Measurements from ENCODE around the gene RAB33B. TPM values are rescaled to one million over a fixed set of nuclear protein-coding genes. Genes with fewer than 3 reads are reported as not detected.
"Not testable (repeated sequence)": the region's sequence is repeated elsewhere in the genome, so short reads cannot be mapped to it uniquely, and the experiment has no call there.

Gene RAB33B
- total and polyA plus RNA-seq, 4 donors = 7.2 to 38.9 (median 8.6) TPM

GRCh38 chr4:139447078-139447477, 6.8 kb upstream of the RAB33B start:
- TF ChIP-seq RXRA (IDR thresholded peaks at IDR 0.05) (peak; percentile 20 to 34), HNF4G (IDR thresholded peaks at IDR 0.05) (peak; percentile 51), SP1 (IDR thresholded peaks at IDR 0.05) (peak; percentile 76), HNF4A (conservative IDR thresholded peaks at IDR 0.05) (peak; percentile 68 to 90), YY1 (IDR thresholded peaks at IDR 0.05) (peak; percentile 30)
- H3K4me3 ChIP-seq (ENCODE audit: low read depth in 1 of 3, low read length in 3 of 3); H3K27me3 ChIP-seq (ENCODE audit: control insufficient read depth in 4 of 4, insufficient read depth in 4 of 4, low read length in 3 of 4); H3K9me3 ChIP-seq (ENCODE audit: control insufficient read depth in 4 of 4, low read length in 3 of 4); H3K27ac ChIP-seq (ENCODE audit: low read depth in 1 of 2, low read length in 2 of 2); H3K36me3 ChIP-seq (ENCODE audit: control insufficient read depth in 4 of 4, insufficient read depth in 3 of 4, low read depth in 1 of 4, low read length in 3 of 4); DNase-seq (ENCODE audit: low spot score); H3K9ac ChIP-seq (ENCODE audit: low read depth in 1 of 2, low read length in 2 of 2): not testable (repeated sequence)
- peaks cover 1 to 12% (median 3%) of the 10 kb centered on the region in 4 donors for H3K4me1 ChIP-seq (ENCODE audit: control insufficient read depth in 4 of 4, insufficient read depth in 4 of 4, low read length in 3 of 4)
- WGBS = 46% methylated on average over 4 of the region's 4 CpGs

- H3K4me1 ChIP-seq (ENCODE audit: control insufficient read depth in 4 of 4, insufficient read depth in 4 of 4, low read length in 3 of 4) = peaks cover 2 to 28% (median 12%) of the 10 kb centered on the region in 4 donors
- H3K36me3 ChIP-seq (ENCODE audit: control insufficient read depth in 4 of 4, insufficient read depth in 3 of 4, low read depth in 1 of 4, low read length in 3 of 4) = peaks cover 0 to 1% (median 0%) of the 10 kb centered on the region in 4 donors
- no peaks in the 10 kb centered on the region for H3K27me3 ChIP-seq (ENCODE audit: control insufficient read depth in 4 of 4, insufficient read depth in 4 of 4, low read length in 3 of 4)
- H3K27ac ChIP-seq (ENCODE audit: low read depth in 1 of 2, low read length in 2 of 2) = no peak overlapping the region
- WGBS = 98% methylated on average over 2 of the region's 2 CpGs
- H3K4me3 ChIP-seq (ENCODE audit: low read depth in 1 of 3, low read length in 3 of 3) = no peak overlapping the region
- H3K9ac ChIP-seq (ENCODE audit: low read depth in 1 of 2, low read length in 2 of 2) = no peak overlapping the region
- H3K9me3 ChIP-seq (ENCODE audit: control insufficient read depth in 4 of 4, low read length in 3 of 4) = no peaks in the 10 kb centered on the region
- DNase-seq (ENCODE audit: low spot score) = no peak
- no peak for TF ChIP-seq ATF3 (IDR thresholded peaks at IDR 0.05)
- TF ChIP-seq HNF4A (conservative IDR thresholded peaks at IDR 0.05) = no peak
- no peak for TF ChIP-seq SP1 (IDR thresholded peaks at IDR 0.05)
- TF ChIP-seq EGR1 (IDR thresholded peaks at IDR 0.05; ENCODE audit: low read depth in 2 of 2) = no peak
- TF ChIP-seq CTCF (IDR thresholded peaks at IDR 0.05; ENCODE audit: low read depth, low read length, missing input control) = no peak
- TF ChIP-seq HNF4G (IDR thresholded peaks at IDR 0.05) = no peak
- TF ChIP-seq FOXA1 (IDR thresholded peaks at IDR 0.05) = no peak
Observed at GRCh38 chr4:139450586-139450985, 3.3 kb upstream of the RAB33B start.

GRCh38 chr4:139451997-139452396, 1.9 kb upstream of the RAB33B start:
- no peak for DNase-seq (ENCODE audit: low spot score)
- H3K27me3 ChIP-seq (ENCODE audit: control insufficient read depth in 4 of 4, insufficient read depth in 4 of 4, low read length in 3 of 4) = no peaks in the 10 kb centered on the region
- H3K9me3 ChIP-seq (ENCODE audit: control insufficient read depth in 4 of 4, low read length in 3 of 4) = no peaks in the 10 kb centered on the region
- peak overlapping the region in 1 of 3 donors; percentile 92 for H3K4me3 ChIP-seq (ENCODE audit: low read depth in 1 of 3, low read length in 3 of 3)
- peaks cover 0 to 1% (median 0%) of the 10 kb centered on the region in 4 donors for H3K36me3 ChIP-seq (ENCODE audit: control insufficient read depth in 4 of 4, insufficient read depth in 3 of 4, low read depth in 1 of 4, low read length in 3 of 4)
- H3K4me1 ChIP-seq (ENCODE audit: control insufficient read depth in 4 of 4, insufficient read depth in 4 of 4, low read length in 3 of 4) = peaks cover 2 to 30% (median 14%) of the 10 kb centered on the region in 4 donors
- 28% methylated on average over 1 of the region's 1 CpG for WGBS
- no peak overlapping the region for H3K9ac ChIP-seq (ENCODE audit: low read depth in 1 of 2, low read length in 2 of 2)
- peak overlapping the region in 1 of 2 donors; percentile 97 for H3K27ac ChIP-seq (ENCODE audit: low read depth in 1 of 2, low read length in 2 of 2)
- no peak for TF ChIP-seq NR2F2 (IDR thresholded peaks at IDR 0.05)
- TF ChIP-seq REST (IDR thresholded peaks at IDR 0.05) = no peak
- TF ChIP-seq CTCF (IDR thresholded peaks at IDR 0.05; ENCODE audit: low read depth, low read length, missing input control) = no peak
- no peak for TF ChIP-seq TAF1 (conservative IDR thresholded peaks at IDR 0.05)
- TF ChIP-seq SP1 (IDR thresholded peaks at IDR 0.05) = no peak
- TF ChIP-seq YY1 (IDR thresholded peaks at IDR 0.05) = no peak
- TF ChIP-seq ATF3 (IDR thresholded peaks at IDR 0.05) = no peak
- TF ChIP-seq ZBTB33 (IDR thresholded peaks at IDR 0.05) = no peak
- TF ChIP-seq EGR1 (IDR thresholded peaks at IDR 0.05; ENCODE audit: low read depth in 2 of 2) = no peak
- no peak for TF ChIP-seq HNF4G (IDR thresholded peaks at IDR 0.05)
- TF ChIP-seq MAX (IDR thresholded peaks at IDR 0.05) = no peak
- TF ChIP-seq FOXA2 (IDR thresholded peaks at IDR 0.05) = no peak
- no peak for TF ChIP-seq RAD21 (IDR thresholded peaks at IDR 0.05)
- TF ChIP-seq HNF4A (conservative IDR thresholded peaks at IDR 0.05) = no peak
- TF ChIP-seq RXRA (IDR thresholded peaks at IDR 0.05) = no peak
- TF ChIP-seq JUND (IDR thresholded peaks at IDR 0.05) = no peak

Measured in liver (tissue), 9 donors.